PC-3 (cell line): Measurements from ENCODE around the gene EIF3D.

Experiments
- EZH2 ChIP-seq: fragments of 300-600 bp; sonication (generic); IDR thresholded peaks from one replicate; pipeline ENCODE4 v1.6.1; 2017; ENCODE audit warnings: antibody characterized with exemption, mild to moderate bottlenecking, low read length; ENCODE audit not compliant: unreplicated experiment
- EZH2phosphoT487 ChIP-seq: fragments of 300-600 bp; sonication (generic); IDR thresholded peaks from 2 replicates; pipeline ENCODE4 v1.6.1; 2018; ENCODE audit warnings: mild to moderate bottlenecking, antibody characterized with exemption, low read length, borderline replicate concordance
- TF ChIP-seq, protein P1 (sequence below): fragments of 300-600 bp; sonication (generic); conservative IDR thresholded peaks from 2 replicates; pipeline ENCODE4 v1.5.1; 2017; ENCODE audit warnings: antibody characterized with exemption, low read depth, mild to moderate bottlenecking, low read length

DNA sequence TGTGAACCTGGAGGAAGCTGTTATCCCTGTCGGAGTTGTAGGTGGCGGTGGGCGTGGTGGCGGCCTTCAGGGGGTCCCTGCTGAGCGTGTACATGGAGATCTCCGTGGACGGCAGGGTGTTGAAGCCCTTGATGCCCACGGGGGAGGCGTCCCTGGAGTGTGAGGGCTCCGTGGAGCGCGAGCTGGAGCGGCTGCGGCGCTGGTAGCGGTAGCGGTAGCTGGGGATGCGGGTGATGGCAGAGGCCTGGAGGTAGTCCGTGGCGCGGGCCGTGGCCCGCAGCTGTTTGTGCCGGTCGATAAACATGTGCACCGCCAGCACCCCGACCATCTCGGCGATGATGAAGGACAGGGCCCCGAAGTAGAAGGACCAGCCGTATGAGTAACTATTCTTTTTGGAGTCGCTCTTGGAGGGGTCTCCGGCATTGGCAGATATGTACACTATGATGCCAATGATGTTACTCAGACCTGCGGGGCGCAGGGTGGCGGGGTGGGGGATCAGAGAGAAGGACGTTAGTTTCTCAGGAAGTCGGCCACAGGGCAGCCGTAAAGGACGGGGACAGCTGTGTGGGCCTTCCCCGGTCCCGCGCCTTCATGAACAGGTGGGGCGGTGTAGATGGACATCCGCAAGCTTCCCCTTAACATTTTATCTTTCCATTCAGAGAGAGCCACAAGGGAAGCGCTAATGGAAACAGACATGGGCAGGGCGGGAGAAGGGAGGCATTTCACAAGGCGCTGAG is 35.6 kb upstream of the EIF3D start:
- TF ChIP-seq, protein P1, sequence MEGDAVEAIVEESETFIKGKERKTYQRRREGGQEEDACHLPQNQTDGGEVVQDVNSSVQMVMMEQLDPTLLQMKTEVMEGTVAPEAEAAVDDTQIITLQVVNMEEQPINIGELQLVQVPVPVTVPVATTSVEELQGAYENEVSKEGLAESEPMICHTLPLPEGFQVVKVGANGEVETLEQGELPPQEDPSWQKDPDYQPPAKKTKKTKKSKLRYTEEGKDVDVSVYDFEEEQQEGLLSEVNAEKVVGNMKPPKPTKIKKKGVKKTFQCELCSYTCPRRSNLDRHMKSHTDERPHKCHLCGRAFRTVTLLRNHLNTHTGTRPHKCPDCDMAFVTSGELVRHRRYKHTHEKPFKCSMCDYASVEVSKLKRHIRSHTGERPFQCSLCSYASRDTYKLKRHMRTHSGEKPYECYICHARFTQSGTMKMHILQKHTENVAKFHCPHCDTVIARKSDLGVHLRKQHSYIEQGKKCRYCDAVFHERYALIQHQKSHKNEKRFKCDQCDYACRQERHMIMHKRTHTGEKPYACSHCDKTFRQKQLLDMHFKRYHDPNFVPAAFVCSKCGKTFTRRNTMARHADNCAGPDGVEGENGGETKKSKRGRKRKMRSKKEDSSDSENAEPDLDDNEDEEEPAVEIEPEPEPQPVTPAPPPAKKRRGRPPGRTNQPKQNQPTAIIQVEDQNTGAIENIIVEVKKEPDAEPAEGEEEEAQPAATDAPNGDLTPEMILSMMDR, result no peak
- TF ChIP-seq EZH2, result no peak
- TF ChIP-seq EZH2phosphoT487, result no peak
